AG04450 (cell line): Measurements from ENCODE around the gene ADSS1. TPM values are rescaled to one million over a fixed set of nuclear protein-coding genes. Genes with fewer than 3 reads are reported as not detected.

Experiments
- CTCF ChIA-PET: fragments of 300-600, 350-600 bp; formaldehyde crosslinking; extraction: SDS; loops from one replicate; lab custom pipeline; 2022; ENCODE audit warnings: antibody characterized with exemption, inconsistent platforms; lab: Charles Lee
- POLR2A ChIA-PET: fragments of 350-600 bp; formaldehyde crosslinking; extraction: SDS; loops from one replicate; lab custom pipeline; 2021; ENCODE audit warnings: antibody characterized with exemption, inconsistent platforms; lab: Yijun Ruan, JAX
- DNase-seq: peaks from one replicate; pipeline ENCODE4 v3.0.0-alpha.2; 2011; ENCODE audit warnings: low read depth, low spot score
- H3K27ac ChIP-seq: one replicate; pipeline ENCODE4 v1.5.1; 2012; ENCODE audit warnings: low read depth, low read length, control low read depth
- H3K27me3 ChIP-seq: one replicate; pipeline ENCODE4 v1.6.0; 2012; ENCODE audit warnings: low read length; ENCODE audit not compliant: control insufficient read depth, insufficient read depth
- H3K4me3 ChIP-seq: 2 replicates; pipeline ENCODE4 v1.5.1; 2011; ENCODE audit warnings: mild to moderate bottlenecking, low read depth, low read length, control low read depth
- H3K9me3 ChIP-seq: 2 replicates; pipeline ENCODE4 v1.5.1; 2012; ENCODE audit warnings: low read length; ENCODE audit not compliant: control insufficient read depth, insufficient read depth
- CTCF ChIP-seq: IDR thresholded peaks from 2 replicates; pipeline ENCODE4 v1.5.1; 2011; ENCODE audit warnings: low read depth, low read length, control low read depth, inconsistent platforms
- polyA plus RNA-seq: library from polyadenylated mRNA; depleted of rRNA; stranded (reverse); fragments of >200 nt; gene quantifications from 2 replicates; pipeline ENCODE4 v1.2.3, GENCODE V29; 2011

The ADSS1 gene
- polyA plus RNA-seq, 1 experiment: 2.8 TPM

GRCh38 chr14:104734991-104735779 is 11.2 kb downstream of the ADSS1 start:
- CTCF ChIA-PET: no interaction called here
- Histone ChIP-seq H3K27ac (no peak overlapping the region), H3K9me3 (no peaks in the 10 kb centered on the region; the same call in 1 of the 2 replicates), H3K4me3 (no peak overlapping the region), H3K27me3 (no peaks in the 10 kb centered on the region)
- TF ChIP-seq CTCF: no peak
- POLR2A ChIA-PET: no interaction called here
- DNase-seq: no peak

- Histone ChIP-seq H3K4me3 (no peak overlapping the region), H3K27ac (peak overlapping the region; percentile 31), H3K9me3 (no peaks in the 10 kb centered on the region; the same call in 1 of the 2 replicates), H3K27me3 (no peaks in the 10 kb centered on the region)
- TF ChIP-seq CTCF: no peak
- DNase-seq: no peak
- ChIA-PET CTCF (interaction anchor here (0.6 to 2.0 kb wide), 3 partner anchors 13 to 595 kb away, joined by 3 to 4 read pairs (median 4); partner anchors contain the start of gene ADSS1), POLR2A (interaction anchor here (0.8 to 1.4 kb wide), 3 partner anchors 8 to 17 kb away, joined by 3 to 5 read pairs (median 5); partner anchors contain the start of gene SIVA1)
Measured at GRCh38 chr14:104735830-104736642, 12.0 kb downstream of the ADSS1 start.

GRCh38 chr14:104738375-104739019 is 14.5 kb downstream of the ADSS1 start:
- Histone ChIP-seq H3K27me3 (peaks cover 2% of the 10 kb centered on the region), H3K9me3 (no peaks in the 10 kb centered on the region; the same call in 1 of the 2 replicates), H3K27ac (no peak overlapping the region), H3K4me3 (no peak overlapping the region)
- DNase-seq: no peak
- no peak for TF ChIP-seq CTCF
- ChIA-PET POLR2A (no interaction called here), CTCF (interaction anchor here (1.5 kb wide), 1 partner anchor 30 kb away, joined by 4 read pairs; no protein-coding TSS in a partner anchor)

GRCh38 chr14:104739026-104739425 is 15.0 kb downstream of the ADSS1 start:
- Histone ChIP-seq H3K9me3 (no peaks in the 10 kb centered on the region; the same call in 1 of the 2 replicates), H3K27me3 (peaks cover 2% of the 10 kb centered on the region), H3K4me3 (no peak overlapping the region), H3K27ac (no peak overlapping the region)
- ChIA-PET CTCF (interaction anchor here (1.5 kb wide), 1 partner anchor 29 kb away, joined by 4 read pairs; no protein-coding TSS in a partner anchor), POLR2A (no interaction called here)
- TF ChIP-seq CTCF: no peak
- DNase-seq: no peak
